ENCODE measurements around the gene ATP6V1E1.
"Not testable (repeated sequence)": the region's sequence is repeated elsewhere in the genome, so short reads cannot be mapped to it uniquely, and the experiment has no call there.

The ATP6V1E1 gene

GRCh38 chr22:17655289-17655688, 26.7 kb upstream of the ATP6V1E1 start:
- no peaks in the 10 kb centered on the region for H3K9me3 ChIP-seq (ENCODE audit: control insufficient read depth in 1 of 2, low read length in 2 of 2)
- H3K36me3 ChIP-seq (ENCODE audit: control insufficient read depth in 1 of 2, insufficient read depth in 2 of 2, low read length in 2 of 2), result peaks cover 0 to 14% of the 10 kb centered on the region in 2 donors
- no peaks in the 10 kb centered on the region for H3K4me1 ChIP-seq (ENCODE audit: control insufficient read depth in 1 of 2, insufficient read depth in 2 of 2, low read length in 2 of 2)
- no peak overlapping the region for H3K4me3 ChIP-seq (ENCODE audit: low read depth in 1 of 2, low read length in 2 of 2)
- H3K9ac ChIP-seq (ENCODE audit: low read depth in 1 of 2, low read length in 2 of 2), result no peak overlapping the region
- H3K27ac ChIP-seq (ENCODE audit: low read depth, low read length), result no peak overlapping the region
- H3K27me3 ChIP-seq (ENCODE audit: control insufficient read depth in 1 of 2, insufficient read depth in 2 of 2, low read length in 2 of 2), result no peaks in the 10 kb centered on the region

GRCh38 chr22:17648569-17648968, 20.0 kb upstream of the ATP6V1E1 start:
- Histone ChIP-seq H3K36me3 (ENCODE audit: control insufficient read depth in 1 of 2, insufficient read depth in 2 of 2, low read length in 2 of 2) (no peaks in the 10 kb centered on the region), H3K27ac (ENCODE audit: low read depth, low read length) (no peak overlapping the region), H3K4me3 (ENCODE audit: low read depth in 1 of 2, low read length in 2 of 2) (no peak overlapping the region), H3K4me1 (ENCODE audit: control insufficient read depth in 1 of 2, insufficient read depth in 2 of 2, low read length in 2 of 2) (no peaks in the 10 kb centered on the region), H3K9me3 (ENCODE audit: control insufficient read depth in 1 of 2, low read length in 2 of 2) (no peaks in the 10 kb centered on the region), H3K27me3 (ENCODE audit: control insufficient read depth in 1 of 2, insufficient read depth in 2 of 2, low read length in 2 of 2) (no peaks in the 10 kb centered on the region), H3K9ac (ENCODE audit: low read depth in 1 of 2, low read length in 2 of 2) (no peak overlapping the region)

- Histone ChIP-seq H3K4me3 (ENCODE audit: low read depth in 1 of 2, low read length in 2 of 2) (no peak overlapping the region), H3K36me3 (ENCODE audit: control insufficient read depth in 1 of 2, insufficient read depth in 2 of 2, low read length in 2 of 2) (no peaks in the 10 kb centered on the region), H3K9me3 (ENCODE audit: control insufficient read depth in 1 of 2, low read length in 2 of 2) (no peaks in the 10 kb centered on the region), H3K27me3 (ENCODE audit: control insufficient read depth in 1 of 2, insufficient read depth in 2 of 2, low read length in 2 of 2) (no peaks in the 10 kb centered on the region), H3K27ac (ENCODE audit: low read depth, low read length) (no peak overlapping the region), H3K9ac (ENCODE audit: low read depth in 1 of 2, low read length in 2 of 2) (no peak overlapping the region), H3K4me1 (ENCODE audit: control insufficient read depth in 1 of 2, insufficient read depth in 2 of 2, low read length in 2 of 2) (no peaks in the 10 kb centered on the region)
Observed at GRCh38 chr22:17647991-17648390, 19.4 kb upstream of the ATP6V1E1 start.

GRCh38 chr22:17647452-17647851, 18.9 kb upstream of the ATP6V1E1 start:
- no peaks in the 10 kb centered on the region for H3K4me1 ChIP-seq (ENCODE audit: control insufficient read depth in 1 of 2, insufficient read depth in 2 of 2, low read length in 2 of 2)
- no peak overlapping the region for H3K27ac ChIP-seq (ENCODE audit: low read depth, low read length)
- no peak overlapping the region for H3K4me3 ChIP-seq (ENCODE audit: low read depth in 1 of 2, low read length in 2 of 2)
- no peak overlapping the region for H3K9ac ChIP-seq (ENCODE audit: low read depth in 1 of 2, low read length in 2 of 2)
- no peaks in the 10 kb centered on the region for H3K36me3 ChIP-seq (ENCODE audit: control insufficient read depth in 1 of 2, insufficient read depth in 2 of 2, low read length in 2 of 2)
- H3K9me3 ChIP-seq (ENCODE audit: control insufficient read depth in 1 of 2, low read length in 2 of 2), result no peaks in the 10 kb centered on the region
- H3K27me3 ChIP-seq (ENCODE audit: control insufficient read depth in 1 of 2, insufficient read depth in 2 of 2, low read length in 2 of 2), result no peaks in the 10 kb centered on the region

- H3K4me3 ChIP-seq (ENCODE audit: low read depth in 1 of 2, low read length in 2 of 2); H3K9ac ChIP-seq (ENCODE audit: low read depth in 1 of 2, low read length in 2 of 2); H3K9me3 ChIP-seq (ENCODE audit: control insufficient read depth in 1 of 2, low read length in 2 of 2); H3K36me3 ChIP-seq (ENCODE audit: control insufficient read depth in 1 of 2, insufficient read depth in 2 of 2, low read length in 2 of 2); H3K27ac ChIP-seq (ENCODE audit: low read depth, low read length); H3K27me3 ChIP-seq (ENCODE audit: control insufficient read depth in 1 of 2, insufficient read depth in 2 of 2, low read length in 2 of 2): not testable (repeated sequence)
- peaks cover 12% of the 10 kb centered on the region in 2 donors for H3K4me1 ChIP-seq (ENCODE audit: control insufficient read depth in 1 of 2, insufficient read depth in 2 of 2, low read length in 2 of 2)
Observed at GRCh38 chr22:17642357-17642756, 13.8 kb upstream of the ATP6V1E1 start.

GRCh38 chr22:17641269-17641668, 12.7 kb upstream of the ATP6V1E1 start:
- Histone ChIP-seq H3K9ac (ENCODE audit: low read depth in 1 of 2, low read length in 2 of 2) (no peak overlapping the region), H3K36me3 (ENCODE audit: control insufficient read depth in 1 of 2, insufficient read depth in 2 of 2, low read length in 2 of 2) (no peaks in the 10 kb centered on the region), H3K27me3 (ENCODE audit: control insufficient read depth in 1 of 2, insufficient read depth in 2 of 2, low read length in 2 of 2) (no peaks in the 10 kb centered on the region), H3K4me1 (ENCODE audit: control insufficient read depth in 1 of 2, insufficient read depth in 2 of 2, low read length in 2 of 2) (peaks cover 12 to 13% of the 10 kb centered on the region in 2 donors), H3K4me3 (ENCODE audit: low read depth in 1 of 2, low read length in 2 of 2) (no peak overlapping the region), H3K9me3 (ENCODE audit: control insufficient read depth in 1 of 2, low read length in 2 of 2) (no peaks in the 10 kb centered on the region), H3K27ac (ENCODE audit: low read depth, low read length) (no peak overlapping the region)

GRCh38 chr22:17639247-17639741, 10.7 kb upstream of the ATP6V1E1 start:
- Histone ChIP-seq H3K27ac (ENCODE audit: low read depth, low read length) (peak overlapping the region; percentile 99), H3K27me3 (ENCODE audit: control insufficient read depth in 1 of 2, insufficient read depth in 2 of 2, low read length in 2 of 2) (no peaks in the 10 kb centered on the region), H3K36me3 (ENCODE audit: control insufficient read depth in 1 of 2, insufficient read depth in 2 of 2, low read length in 2 of 2) (no peaks in the 10 kb centered on the region), H3K9ac (ENCODE audit: low read depth in 1 of 2, low read length in 2 of 2) (peak overlapping the region; percentile 83 to 100), H3K4me1 (ENCODE audit: control insufficient read depth in 1 of 2, insufficient read depth in 2 of 2, low read length in 2 of 2) (peaks cover 12 to 13% of the 10 kb centered on the region in 2 donors), H3K4me3 (ENCODE audit: low read depth in 1 of 2, low read length in 2 of 2) (peak overlapping the region; percentile 83 to 97), H3K9me3 (ENCODE audit: control insufficient read depth in 1 of 2, low read length in 2 of 2) (no peaks in the 10 kb centered on the region)

- H3K4me1 ChIP-seq (ENCODE audit: control insufficient read depth in 1 of 2, insufficient read depth in 2 of 2, low read length in 2 of 2), result peaks cover 12 to 13% of the 10 kb centered on the region in 2 donors
- H3K27me3 ChIP-seq (ENCODE audit: control insufficient read depth in 1 of 2, insufficient read depth in 2 of 2, low read length in 2 of 2), result no peaks in the 10 kb centered on the region
- H3K36me3 ChIP-seq (ENCODE audit: control insufficient read depth in 1 of 2, insufficient read depth in 2 of 2, low read length in 2 of 2), result no peaks in the 10 kb centered on the region
- peak within 1 kb of the TSS; percentile 83 to 97 for H3K4me3 ChIP-seq (ENCODE audit: low read depth in 1 of 2, low read length in 2 of 2)
- peak within 1 kb of the TSS; percentile 99 for H3K27ac ChIP-seq (ENCODE audit: low read depth, low read length)
- H3K9ac ChIP-seq (ENCODE audit: low read depth in 1 of 2, low read length in 2 of 2), result peak within 1 kb of the TSS; percentile 83 to 100
- no peaks in the 10 kb centered on the region for H3K9me3 ChIP-seq (ENCODE audit: control insufficient read depth in 1 of 2, low read length in 2 of 2)
Observed at GRCh38 chr22:17638432-17639246, 10.1 kb upstream of the ATP6V1E1 start, which contains the start of gene BCL2L13. Gene BCL2L13, plus strand, starts transcription at chr22:17638757. Its CDS starts 16,955 bp downstream, at chr22:17655712.

GRCh38 chr22:17638182-17638431, 9.6 kb upstream of the ATP6V1E1 start:
- Histone ChIP-seq H3K9ac (ENCODE audit: low read depth in 1 of 2, low read length in 2 of 2) (peak overlapping the region; percentile 83 to 100), H3K4me1 (ENCODE audit: control insufficient read depth in 1 of 2, insufficient read depth in 2 of 2, low read length in 2 of 2) (peaks cover 12 to 13% of the 10 kb centered on the region in 2 donors), H3K27me3 (ENCODE audit: control insufficient read depth in 1 of 2, insufficient read depth in 2 of 2, low read length in 2 of 2) (no peaks in the 10 kb centered on the region), H3K4me3 (ENCODE audit: low read depth in 1 of 2, low read length in 2 of 2) (peak overlapping the region; percentile 83 to 97), H3K27ac (ENCODE audit: low read depth, low read length) (peak overlapping the region; percentile 99), H3K9me3 (ENCODE audit: control insufficient read depth in 1 of 2, low read length in 2 of 2) (no peaks in the 10 kb centered on the region), H3K36me3 (ENCODE audit: control insufficient read depth in 1 of 2, insufficient read depth in 2 of 2, low read length in 2 of 2) (no peaks in the 10 kb centered on the region)

GRCh38 chr22:17637490-17638181, 9.1 kb upstream of the ATP6V1E1 start:
- no peaks in the 10 kb centered on the region for H3K27me3 ChIP-seq (ENCODE audit: control insufficient read depth in 1 of 2, insufficient read depth in 2 of 2, low read length in 2 of 2)

More at GRCh38 chr22:17637490-17638181, 9.1 kb upstream of the ATP6V1E1 start:
- peak overlapping the region; percentile 83 to 97 for H3K4me3 ChIP-seq (ENCODE audit: low read depth in 1 of 2, low read length in 2 of 2)
- H3K9me3 ChIP-seq (ENCODE audit: control insufficient read depth in 1 of 2, low read length in 2 of 2), result no peaks in the 10 kb centered on the region
- H3K36me3 ChIP-seq (ENCODE audit: control insufficient read depth in 1 of 2, insufficient read depth in 2 of 2, low read length in 2 of 2), result no peaks in the 10 kb centered on the region
- H3K9ac ChIP-seq (ENCODE audit: low read depth in 1 of 2, low read length in 2 of 2), result peak overlapping the region; percentile 83 to 100
- peaks cover 12 to 13% of the 10 kb centered on the region in 2 donors for H3K4me1 ChIP-seq (ENCODE audit: control insufficient read depth in 1 of 2, insufficient read depth in 2 of 2, low read length in 2 of 2)
- peak overlapping the region; percentile 99 for H3K27ac ChIP-seq (ENCODE audit: low read depth, low read length)
